Fibroblast of peridontal ligament (primary cell): Measurements from ENCODE around the gene USF2.

ENCODE experiments used
- DNase-seq: peaks from one replicate; pipeline ENCODE4 v3.0.0-alpha.2; 2010; ENCODE audit errors: extremely low read depth

USF2 gene

DNA sequence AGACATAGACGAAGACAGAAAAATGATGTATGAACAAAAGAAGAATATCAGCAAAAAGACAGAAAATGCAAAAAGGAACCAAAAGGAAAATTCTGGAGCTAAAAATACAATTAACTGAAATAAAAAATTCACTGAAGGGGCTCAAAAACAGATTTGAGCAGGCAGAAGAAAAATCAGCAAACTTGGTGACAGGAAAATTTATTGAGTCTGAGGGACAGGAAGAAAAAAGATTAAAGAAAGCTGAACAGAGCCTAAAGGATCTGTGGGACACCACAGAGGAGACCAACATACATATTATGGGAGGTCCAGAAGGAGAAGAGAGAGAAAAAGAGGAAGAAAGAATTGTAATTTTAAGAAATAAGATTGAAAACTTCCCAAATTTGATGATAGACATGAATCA lies 27.3 kb upstream of the USF2 start:
- no peak for DNase-seq

DNA sequence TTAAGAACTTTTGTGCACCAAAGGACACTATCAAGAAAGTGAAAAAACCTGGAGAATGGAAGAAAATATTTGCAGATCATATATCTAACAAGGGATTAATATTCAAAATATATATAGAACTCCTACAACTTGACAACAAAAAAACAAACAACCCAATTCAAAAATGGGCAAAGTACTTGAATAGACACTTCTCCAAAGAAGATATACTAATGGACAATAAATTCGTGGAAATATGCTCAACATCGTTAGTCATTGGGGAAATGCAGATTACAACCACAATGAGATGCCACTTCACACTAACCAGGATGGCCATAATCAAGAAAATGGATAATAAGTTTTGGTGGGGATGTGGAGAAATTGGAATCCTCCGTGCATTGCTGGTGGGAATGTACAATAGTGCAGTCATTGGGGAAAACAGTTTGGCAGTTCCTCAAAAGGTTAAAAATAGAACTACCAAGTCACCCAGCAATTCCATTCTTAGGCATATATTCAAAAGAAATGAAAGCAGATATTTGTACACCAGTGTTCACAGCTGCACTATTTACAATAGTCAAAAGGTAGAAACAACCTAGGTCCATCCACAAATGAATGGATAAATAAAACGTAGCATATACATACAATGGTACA lies 22.2 kb upstream of the USF2 start:
- no peak for DNase-seq

DNA sequence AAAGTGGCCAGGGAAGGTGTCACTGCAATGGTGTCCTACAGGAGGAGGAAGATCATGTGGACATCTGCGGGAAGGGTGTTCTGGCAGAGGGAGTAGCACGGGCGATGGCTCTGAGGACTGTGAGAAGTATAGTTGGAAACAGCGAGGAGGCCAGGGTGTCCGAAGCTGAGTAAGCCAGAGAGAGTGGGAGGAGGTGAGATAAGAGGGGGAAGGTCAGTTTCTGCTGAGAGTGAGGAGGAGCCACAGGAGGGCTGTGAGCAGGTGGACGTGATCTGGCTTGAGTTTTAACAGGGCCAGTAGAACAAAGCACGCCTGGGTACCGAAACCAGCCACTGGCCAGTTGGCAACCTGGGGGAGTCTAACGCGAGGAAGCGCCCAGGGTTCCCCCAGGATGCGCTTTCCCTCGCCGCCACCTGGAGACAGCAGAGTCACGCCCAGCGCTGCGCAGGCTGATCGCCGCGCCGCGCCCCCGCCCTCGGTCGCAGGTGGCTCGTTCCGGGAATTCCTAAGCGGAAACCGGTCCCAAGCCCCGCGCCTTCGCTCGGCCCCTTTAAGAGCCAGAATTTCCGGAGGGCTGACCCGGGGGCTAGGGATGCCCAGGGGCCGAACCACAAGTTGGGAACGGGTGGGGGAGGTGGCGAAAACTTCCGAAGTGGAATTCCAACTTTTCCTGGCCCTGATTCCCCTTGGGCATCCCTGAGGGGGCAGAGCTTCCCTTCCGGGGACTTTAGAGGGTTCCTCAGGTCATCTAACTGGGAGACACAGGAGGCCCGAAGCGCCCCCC lies 21.0 kb upstream of the USF2 start:
- DNase-seq = no peak

DNA sequence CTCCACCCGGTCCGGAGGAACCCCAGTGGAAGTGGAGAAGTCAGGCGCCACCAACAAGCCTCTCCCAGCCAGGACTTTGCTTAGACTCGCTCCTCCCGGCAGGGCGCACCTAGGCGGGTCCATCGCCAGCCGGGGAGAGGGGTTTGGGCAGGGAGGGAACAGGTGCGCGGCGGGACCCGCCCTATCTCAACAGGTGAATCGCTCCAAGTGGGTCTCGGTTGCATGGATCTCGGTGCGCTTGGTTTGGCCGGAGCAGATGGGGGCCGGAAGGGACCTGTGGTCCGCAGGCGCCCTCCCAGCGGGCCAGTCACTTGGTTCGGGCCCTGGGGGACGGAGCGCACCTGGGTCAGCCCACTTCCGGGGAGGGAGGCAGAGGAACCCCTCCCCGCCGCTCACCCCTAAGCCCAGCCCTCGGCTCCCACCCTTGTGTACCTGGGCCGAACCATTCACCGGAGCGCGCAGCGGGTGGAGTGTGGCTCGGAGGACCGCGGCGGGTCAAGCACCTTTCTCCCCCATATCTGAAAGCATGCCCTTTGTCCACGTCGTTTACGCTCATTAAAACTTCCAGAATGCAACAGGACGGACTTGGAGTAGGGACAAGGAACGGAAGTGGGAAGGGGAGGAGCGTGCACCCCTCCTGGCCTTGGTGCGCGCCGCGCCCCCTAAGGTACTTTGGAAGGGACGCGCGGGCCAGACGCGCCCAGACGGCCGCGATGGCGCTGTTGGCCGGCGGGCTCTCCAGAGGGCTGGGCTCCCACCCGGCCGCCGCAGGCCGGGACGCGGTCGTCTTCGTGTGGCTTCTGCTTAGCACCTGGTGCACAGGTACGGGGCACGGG lies 20.2 kb upstream of the USF2 start, which contains the start of gene LSR:
LSR (plus strand) TSS at position 693 of the 836 bp plus-strand sequence; CDS start at position 714, 21 bp downstream.
- DNase-seq = no peak

DNA sequence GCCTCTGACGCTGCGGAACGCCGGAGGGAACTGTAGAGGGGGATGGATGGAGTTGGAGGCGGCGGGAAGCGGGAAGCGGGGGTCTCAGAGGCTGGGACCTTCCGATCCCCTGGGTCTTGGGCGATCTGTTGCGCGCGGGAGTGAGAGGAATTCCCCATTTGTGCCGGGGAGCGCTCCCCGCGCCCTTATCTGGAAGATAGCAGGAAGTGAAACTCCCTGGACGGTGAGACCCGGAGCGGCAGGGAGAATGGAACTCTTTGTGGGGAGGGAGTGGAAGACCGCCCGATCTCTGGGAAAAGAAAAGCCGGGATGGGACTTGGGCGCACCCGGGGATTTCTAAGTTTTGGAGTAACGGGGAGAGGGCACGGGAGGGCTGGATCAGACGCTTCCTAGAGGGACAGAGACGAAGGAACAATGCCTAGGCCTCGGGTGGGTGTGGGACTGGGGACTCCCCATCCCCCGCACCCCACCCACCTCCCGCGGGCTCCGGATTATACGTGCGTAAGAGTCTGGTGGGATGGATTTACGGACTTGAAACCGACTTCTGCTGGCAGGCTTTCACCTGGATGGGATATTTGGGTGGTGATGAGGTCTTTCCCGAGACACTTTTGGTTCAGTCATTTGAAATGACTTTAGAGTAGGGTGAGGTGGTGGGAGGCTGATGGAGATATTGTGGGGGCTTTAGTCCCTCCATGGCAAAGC lies 19.5 kb upstream of the USF2 start:
- DNase-seq = no peak

DNA sequence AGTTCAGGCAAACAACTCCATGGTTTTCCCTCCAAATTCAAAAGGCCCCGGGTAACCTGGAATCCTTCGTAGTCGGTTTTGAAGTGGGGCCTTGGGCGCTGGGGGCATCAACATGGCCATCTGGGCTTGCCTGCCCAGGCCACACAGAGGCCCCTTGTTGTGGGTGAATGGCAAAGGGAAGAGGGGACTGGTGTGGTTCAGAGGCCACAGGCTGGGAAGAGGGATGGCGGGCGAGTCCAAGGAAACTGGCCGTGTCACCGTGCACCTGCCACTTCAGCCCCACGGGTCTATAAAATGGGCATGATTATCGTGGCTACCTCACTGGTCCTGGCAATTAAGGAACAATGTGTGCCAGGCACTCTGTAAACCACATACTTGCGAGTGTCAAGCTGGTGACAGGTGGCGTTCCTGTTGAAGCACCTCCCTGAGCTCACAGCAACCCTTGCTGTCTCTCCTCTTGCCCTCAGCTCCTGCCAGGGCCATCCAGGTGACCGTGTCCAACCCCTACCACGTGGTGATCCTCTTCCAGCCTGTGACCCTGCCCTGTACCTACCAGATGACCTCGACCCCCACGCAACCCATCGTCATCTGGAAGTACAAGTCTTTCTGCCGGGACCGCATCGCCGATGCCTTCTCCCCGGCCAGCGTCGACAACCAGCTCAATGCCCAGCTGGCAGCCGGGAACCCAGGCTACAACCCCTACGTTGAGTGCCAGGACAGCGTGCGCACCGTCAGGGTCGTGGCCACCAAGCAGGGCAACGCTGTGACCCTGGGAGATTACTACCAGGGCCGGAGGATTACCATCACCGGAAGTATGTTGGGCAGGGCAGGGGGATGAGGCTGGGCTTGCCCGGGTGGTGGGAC lies 18.7 kb upstream of the USF2 start:
- DNase-seq = no peak

DNA sequence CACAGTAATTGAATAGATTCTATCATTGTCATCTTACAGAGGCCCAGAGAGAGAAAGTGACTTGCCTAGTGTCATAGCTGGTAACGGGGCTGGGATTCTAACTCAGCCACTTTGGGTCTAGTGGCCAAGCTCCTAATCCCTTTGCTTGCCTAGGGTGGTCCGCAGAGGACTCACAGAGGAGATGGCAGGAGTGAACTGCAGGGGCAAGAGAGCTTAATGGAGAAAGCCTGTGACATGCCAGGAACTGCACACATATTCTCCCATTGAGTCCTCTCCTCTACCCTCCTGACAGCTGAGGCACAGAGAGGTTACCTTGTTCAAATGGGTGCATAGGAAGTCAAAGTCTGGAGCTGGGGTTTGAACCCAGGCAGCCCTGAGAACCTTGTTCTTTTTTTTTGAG lies 17.3 kb upstream of the USF2 start:
- no peak for DNase-seq

DNA sequence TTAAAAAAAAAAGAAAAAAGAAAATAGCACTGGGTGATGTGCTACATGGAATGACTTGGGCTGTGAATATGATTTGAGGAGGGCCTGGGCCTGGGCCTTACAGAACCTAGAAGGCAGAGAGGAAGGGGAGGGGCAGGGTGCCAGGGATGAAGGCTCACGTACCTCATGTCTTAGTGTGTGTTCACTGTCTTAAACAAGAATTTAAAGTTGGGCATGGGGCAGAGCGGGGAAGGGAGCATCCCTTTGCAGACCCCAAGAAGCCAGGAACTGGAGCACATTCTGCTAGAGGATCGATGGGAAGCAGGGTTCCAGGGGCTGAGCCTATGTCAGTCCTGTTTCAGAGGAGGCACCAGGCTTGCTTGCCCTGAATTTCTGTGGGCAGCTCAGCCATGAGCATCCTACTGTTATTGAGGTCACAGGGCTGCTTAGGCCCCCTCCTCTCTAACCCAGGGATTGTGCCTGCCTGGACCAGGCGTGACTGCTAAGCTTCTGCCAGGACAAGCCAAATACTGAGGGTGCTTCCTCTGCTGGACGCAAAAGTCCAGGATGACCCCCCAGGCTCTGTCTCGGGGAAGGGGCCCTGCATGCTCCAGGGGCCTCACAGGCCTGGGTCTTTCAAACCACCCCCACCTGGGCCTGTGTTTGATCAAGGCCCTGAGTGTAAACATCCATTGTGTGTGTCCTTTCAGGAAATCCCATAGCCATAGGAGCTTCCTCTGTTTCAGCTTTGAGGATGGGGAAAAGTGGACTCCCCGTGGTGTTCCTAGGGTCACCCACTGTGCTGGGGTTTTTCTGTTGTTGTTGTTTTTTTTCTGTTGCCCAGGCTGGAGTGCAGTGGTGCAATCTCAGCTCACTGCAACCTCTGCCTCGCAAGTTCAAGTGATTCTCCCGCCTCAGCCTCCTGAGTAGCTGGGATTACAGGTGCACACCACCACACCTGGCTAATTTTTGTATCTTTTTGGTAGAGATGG lies 15.2 kb upstream of the USF2 start:
- DNase-seq = no peak

DNA sequence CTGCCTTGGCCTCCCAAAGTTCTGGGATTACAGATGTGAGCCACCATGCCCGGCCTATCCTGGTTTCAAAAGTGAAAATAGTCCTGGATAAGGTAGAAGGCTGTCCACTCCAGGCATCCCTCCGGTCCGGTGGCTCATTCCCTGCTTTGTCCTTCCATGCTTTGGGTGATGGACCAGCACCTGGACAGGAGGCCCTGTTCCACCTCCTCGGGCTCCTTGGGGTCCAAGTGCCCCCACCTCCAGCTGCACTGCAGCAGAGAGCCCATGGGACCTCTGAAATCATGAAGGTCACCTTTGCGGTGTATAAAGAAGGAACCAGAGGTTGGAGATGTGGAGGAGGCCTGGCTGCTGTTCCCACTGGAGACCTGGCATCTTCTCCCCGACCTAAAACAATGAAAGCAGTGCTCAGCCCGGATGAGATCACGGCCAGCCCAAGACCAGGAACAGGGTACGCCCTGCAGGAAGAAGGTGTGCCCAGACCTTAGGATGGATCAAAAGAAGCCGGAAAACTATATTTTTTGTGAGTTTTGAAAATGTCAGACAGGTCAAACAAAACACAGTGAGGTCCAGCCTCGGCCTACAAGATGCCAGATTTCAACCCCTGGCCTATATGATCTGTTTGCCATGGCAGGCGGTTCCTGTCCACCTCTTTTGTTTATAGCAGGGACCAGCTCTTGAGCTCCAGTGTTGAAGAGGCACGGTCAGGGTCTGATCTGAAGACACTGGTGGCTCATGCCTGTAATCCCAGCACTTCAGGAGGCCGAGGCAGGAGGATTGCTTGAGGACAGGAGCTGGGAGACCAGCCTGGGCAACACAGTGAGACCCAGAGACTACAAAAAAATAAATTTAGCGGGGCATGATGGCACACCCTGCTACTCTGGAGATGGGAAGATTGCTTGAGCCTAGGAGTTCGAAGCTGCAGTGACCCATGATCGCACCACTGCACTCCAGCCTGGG lies 14.1 kb upstream of the USF2 start:
- no peak for DNase-seq

DNA sequence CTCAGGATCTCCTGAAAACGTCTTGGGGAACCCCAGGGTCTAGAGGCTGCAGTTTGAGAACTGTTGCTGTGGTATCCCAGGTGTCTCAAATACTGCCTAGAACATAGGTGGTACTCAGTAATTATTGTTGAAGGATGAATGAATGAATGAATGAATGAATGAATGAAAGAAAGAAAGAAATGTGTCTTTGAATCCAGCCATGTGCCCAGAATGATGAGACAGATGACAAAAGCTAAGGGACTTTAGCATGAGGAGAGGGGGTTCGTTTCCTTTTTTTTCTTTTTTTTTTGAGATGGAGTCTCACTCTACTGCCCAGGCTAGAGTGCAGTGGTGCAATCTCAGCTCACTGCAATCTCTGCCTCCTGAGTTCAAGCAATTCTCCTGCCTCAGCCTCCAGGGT lies 12.2 kb upstream of the USF2 start:
- no peak for DNase-seq

DNA sequence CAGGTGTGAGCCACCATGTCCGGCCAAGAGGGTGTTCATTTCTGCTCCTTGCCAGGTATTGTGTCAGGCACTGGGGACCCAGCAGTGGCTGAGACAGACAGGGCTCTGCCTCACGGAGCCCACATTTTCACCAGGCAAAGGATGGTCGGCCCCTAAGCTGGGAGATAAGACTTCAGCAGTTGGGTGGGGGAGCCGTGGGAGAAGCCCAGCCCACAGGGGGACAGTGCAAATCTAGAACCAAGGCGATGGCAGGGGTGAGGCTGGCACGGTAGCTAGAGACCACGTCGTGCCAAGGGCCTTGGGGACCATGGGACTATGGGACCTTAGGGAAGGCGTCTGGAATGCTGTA lies 11.7 kb upstream of the USF2 start:
- no peak for DNase-seq

DNA sequence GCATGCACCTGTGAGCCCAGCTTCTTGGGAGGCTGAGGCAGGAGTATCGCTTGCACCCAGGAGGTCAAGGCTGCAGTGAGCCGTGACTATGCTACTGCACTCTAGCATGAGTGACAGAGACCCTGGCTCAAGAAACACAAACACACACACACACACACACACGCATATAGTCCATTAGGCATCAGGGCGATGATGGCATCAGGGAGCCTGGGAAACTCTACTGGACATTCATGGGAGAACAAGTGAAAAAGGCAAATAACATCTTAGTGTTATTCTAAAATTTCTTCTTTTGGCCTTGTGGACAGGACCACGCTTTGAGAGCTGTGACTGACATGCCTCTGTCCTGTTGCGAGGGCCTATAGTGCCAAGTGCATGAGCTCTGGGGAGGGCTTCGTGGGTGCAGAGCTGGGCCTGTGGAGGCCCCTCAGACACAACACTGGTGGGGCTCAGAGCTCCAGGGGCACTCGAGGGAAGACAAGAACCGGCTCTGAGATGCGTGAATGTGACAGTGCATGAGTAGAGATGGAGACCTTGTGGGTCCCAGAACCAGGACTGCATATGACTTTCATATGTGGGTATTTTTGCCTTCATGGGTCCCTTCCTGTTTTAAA lies 8.0 kb upstream of the USF2 start:
- DNase-seq = no peak

DNA sequence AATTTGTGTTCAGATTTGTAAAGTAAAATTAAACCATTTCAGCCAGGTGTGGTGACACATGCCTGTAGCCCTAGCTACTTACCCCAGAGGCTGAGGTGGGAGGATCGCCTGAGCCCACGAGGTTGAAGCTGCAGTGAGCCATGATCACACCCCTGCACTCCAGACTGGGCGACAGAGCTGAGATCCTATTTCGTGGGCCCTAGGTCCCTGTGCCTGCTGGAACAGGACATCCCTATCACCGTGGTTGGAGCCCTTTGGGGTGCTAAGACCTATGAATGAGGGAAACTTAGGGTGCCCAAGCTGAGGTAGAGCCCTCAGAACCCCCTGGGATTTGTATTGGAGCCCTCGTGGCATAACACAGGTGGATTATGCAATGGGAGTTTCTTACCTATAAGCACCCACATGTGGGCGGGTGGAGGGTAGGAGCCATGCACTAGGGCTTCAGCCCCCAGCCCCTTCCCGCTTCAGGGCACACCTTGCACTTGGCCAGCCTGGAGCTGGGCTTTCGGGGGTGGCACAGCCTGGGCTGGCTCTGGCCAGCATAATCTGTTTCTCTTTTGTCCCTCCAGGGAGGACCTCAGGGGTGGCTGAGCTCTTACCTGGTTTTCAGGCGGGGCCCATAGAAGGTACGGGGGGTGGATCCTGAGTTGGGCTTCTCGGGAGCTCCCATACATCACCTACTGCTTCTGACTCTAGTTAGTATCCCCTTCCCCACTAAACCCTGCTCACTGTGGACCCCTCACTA lies 7.2 kb upstream of the USF2 start:
- DNase-seq = no peak

DNA sequence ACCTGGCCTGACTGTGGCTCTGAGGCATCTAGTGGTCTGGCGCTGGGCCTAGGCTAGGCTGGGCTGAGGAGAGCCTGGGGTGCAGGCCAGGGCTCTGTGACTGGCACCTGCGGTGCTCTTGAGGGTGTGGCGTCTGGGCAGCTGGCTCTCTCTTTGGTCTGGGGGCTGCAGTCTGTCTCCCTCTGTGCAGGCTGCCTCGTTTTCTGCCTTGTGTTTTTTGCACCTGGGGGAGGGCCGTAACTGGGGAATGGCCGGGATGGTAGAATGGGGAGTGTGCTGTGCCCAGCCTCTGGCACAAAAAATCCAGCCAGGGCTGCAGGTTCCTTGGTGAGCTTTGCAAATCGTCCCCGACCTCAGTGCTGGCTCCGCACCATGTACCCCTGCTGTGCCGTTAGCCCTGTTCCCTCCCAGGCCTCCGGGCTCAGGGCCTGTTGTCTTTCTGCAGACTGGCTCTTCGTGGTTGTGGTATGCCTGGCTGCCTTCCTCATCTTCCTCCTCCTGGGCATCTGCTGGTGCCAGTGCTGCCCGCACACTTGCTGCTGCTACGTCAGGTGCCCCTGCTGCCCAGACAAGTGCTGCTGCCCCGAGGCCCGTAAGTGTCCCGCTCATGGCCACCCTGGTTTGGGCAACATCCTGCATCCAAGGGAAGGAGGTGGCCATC lies 6.5 kb upstream of the USF2 start:
- no peak for DNase-seq

DNA sequence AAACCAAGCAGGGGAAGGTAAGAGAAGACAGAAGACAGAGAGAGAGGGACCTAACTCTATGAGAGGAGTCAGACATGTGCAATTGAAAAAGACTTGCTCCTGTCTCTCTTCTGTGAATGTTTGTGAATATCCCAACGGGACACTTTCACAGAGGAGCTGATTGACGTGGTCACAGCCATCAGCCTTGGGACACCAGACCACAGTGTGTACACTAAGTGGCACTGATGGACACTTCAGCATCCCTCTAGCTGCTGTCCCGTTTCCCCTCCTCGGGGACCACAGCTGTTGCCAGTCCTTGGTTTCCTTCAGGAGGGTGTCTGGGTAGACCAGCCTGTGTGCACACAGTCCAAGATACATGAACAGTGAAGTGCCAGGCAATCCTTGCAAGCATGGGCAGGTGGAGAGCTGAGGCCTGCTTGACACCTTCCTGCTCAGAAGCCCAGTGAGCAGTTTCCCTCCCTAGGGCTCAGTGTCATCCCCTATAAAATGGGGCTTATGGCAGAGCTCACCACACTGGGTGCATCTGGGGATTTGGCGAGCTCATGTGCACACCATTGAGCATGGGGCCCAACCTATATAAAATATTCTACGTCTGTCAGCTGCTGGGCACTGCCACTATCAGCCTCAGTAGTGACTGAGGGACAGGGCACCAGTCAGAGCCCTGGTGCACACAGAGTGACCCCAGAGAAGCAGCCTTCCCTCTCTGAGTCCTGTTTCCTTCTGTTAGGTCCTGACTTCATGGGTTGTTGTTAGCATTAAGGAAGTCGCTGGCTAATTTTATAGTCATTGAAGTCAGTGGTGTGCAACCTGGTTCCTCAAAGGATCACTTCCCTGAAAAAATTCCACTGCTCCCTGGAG lies 4.3 kb upstream of the USF2 start:
- DNase-seq = no peak
